ENCODE results near the gene PABPN1L.

- TF ChIP-seq CTCF (conservative IDR thresholded peaks at IDR 0.05) (no peak), ZFX (IDR thresholded peaks at IDR 0.05) (no peak)
Observed at GRCh38 chr16:88896238-88897070, 30.0 kb upstream of the PABPN1L start.

All from C4-2B (cell line).